Nephron (organoid): ENCODE measurements around the gene UQCR10.
A peak's percentile ranks its signal among the peaks of the same experiment; 100 is the strongest.

ENCODE experiments used
- H3K27ac Mint-ChIP-seq, 3 experiments: 2 replicates each; pipeline ENCODE4 v1.8.0; 2020; ENCODE audit warnings: mixed read lengths in 3 of 3, mild to moderate bottlenecking in 2 of 3, moderate library complexity in 1 of 3
- H3K27me3 Mint-ChIP-seq: 2 replicates; pipeline ENCODE4 v1.8.0; 2021; ENCODE audit warnings: low read depth, mild to moderate bottlenecking, moderate library complexity, mixed read lengths
- H3K36me3 Mint-ChIP-seq: 2 replicates; pipeline ENCODE4 v1.8.0; 2020; ENCODE audit warnings: low read depth, mixed read lengths
- H3K4me1 Mint-ChIP-seq: 2 replicates; pipeline ENCODE4 v1.8.0; 2020; ENCODE audit warnings: mixed read lengths
- H3K4me3 Mint-ChIP-seq, 3 experiments: 2 replicates each; pipeline ENCODE4 v1.8.0; 2020; ENCODE audit warnings: mild to moderate bottlenecking in 3 of 3, mixed read lengths in 3 of 3, moderate library complexity in 2 of 3
- H3K9me3 Mint-ChIP-seq: 2 replicates; pipeline ENCODE4 v1.8.0; 2020; ENCODE audit warnings: mixed read lengths
- CTCF ChIP-seq, 3 experiments: fragments of 200-600 bp; sonication (generic); IDR thresholded peaks; one replicate each; pipeline ENCODE4 v1.5.0; 2021; ENCODE audit warnings: antibody characterized with exemption in 3 of 3; ENCODE audit not compliant: unreplicated experiment in 3 of 3

Gene UQCR10

GRCh38 chr22:29767171-29768051 lies at the start of gene UQCR10:
TSS of gene UQCR10 (plus strand) at chr22:29767369. CDS start at chr22:29767399, 30 bp downstream.
- Mint-ChIP-seq H3K4me1 (peaks cover 28% of the 10 kb centered on the region), H3K4me3 (peak within 1 kb of the TSS; percentile 99 to 100 (median 99)), H3K27ac (peak within 1 kb of the TSS; percentile 98 to 99 (median 98)), H3K9me3 (no peaks in the 10 kb centered on the region), H3K36me3 (peaks cover 25% of the 10 kb centered on the region), H3K27me3 (no peaks in the 10 kb centered on the region)
- no peak for TF ChIP-seq CTCF (IDR thresholded peaks at IDR 0.05; ENCODE audit: unreplicated experiment in 3 of 3)

- peaks cover 5% of the 10 kb centered on the region for H3K9me3 Mint-ChIP-seq
- peaks cover 68% of the 10 kb centered on the region for H3K27me3 Mint-ChIP-seq
- H3K4me3 Mint-ChIP-seq: no peak overlapping the region
- H3K4me1 Mint-ChIP-seq: peaks cover 5% of the 10 kb centered on the region
- H3K36me3 Mint-ChIP-seq: no peaks in the 10 kb centered on the region
- H3K27ac Mint-ChIP-seq: no peak overlapping the region
- no peak for TF ChIP-seq CTCF (IDR thresholded peaks at IDR 0.05; ENCODE audit: unreplicated experiment in 3 of 3)
Measured at GRCh38 chr22:29717789-29718188, 49.4 kb upstream of the UQCR10 start.

- no peaks in the 10 kb centered on the region for H3K36me3 Mint-ChIP-seq
- peaks cover 76% of the 10 kb centered on the region for H3K27me3 Mint-ChIP-seq
- no peak overlapping the region for H3K27ac Mint-ChIP-seq
- H3K4me1 Mint-ChIP-seq: peaks cover 5% of the 10 kb centered on the region
- peaks cover 5% of the 10 kb centered on the region for H3K9me3 Mint-ChIP-seq
- TF ChIP-seq CTCF (IDR thresholded peaks at IDR 0.05; ENCODE audit: unreplicated experiment in 3 of 3): no peak
- H3K4me3 Mint-ChIP-seq: peak overlapping the region; percentile 19 to 71 (median 25)
Measured at GRCh38 chr22:29718949-29719898, 47.9 kb upstream of the UQCR10 start.

- peaks cover 5% of the 10 kb centered on the region for H3K4me1 Mint-ChIP-seq
- peaks cover 74% of the 10 kb centered on the region for H3K27me3 Mint-ChIP-seq
- TF ChIP-seq CTCF (IDR thresholded peaks at IDR 0.05; ENCODE audit: unreplicated experiment in 3 of 3): no peak
- H3K27ac Mint-ChIP-seq: no peak within 1 kb of the TSS
- peaks cover 5% of the 10 kb centered on the region for H3K9me3 Mint-ChIP-seq
- peak within 1 kb of the TSS; percentile 19 to 71 (median 25) for H3K4me3 Mint-ChIP-seq
- H3K36me3 Mint-ChIP-seq: no peaks in the 10 kb centered on the region
Measured at GRCh38 chr22:29719899-29720645, 47.1 kb upstream of the UQCR10 start, which contains the start of gene CABP7. TSS of gene CABP7 (plus strand) at chr22:29720003. CDS start at chr22:29720425, 422 bp downstream.

- H3K36me3 Mint-ChIP-seq: no peaks in the 10 kb centered on the region
- H3K4me3 Mint-ChIP-seq: no peak overlapping the region
- no peak for TF ChIP-seq CTCF (IDR thresholded peaks at IDR 0.05; ENCODE audit: unreplicated experiment in 3 of 3)
- H3K9me3 Mint-ChIP-seq: peaks cover 5% of the 10 kb centered on the region
- peaks cover 5% of the 10 kb centered on the region for H3K4me1 Mint-ChIP-seq
- H3K27ac Mint-ChIP-seq: no peak overlapping the region
- H3K27me3 Mint-ChIP-seq: peaks cover 75% of the 10 kb centered on the region
Measured at GRCh38 chr22:29720811-29721323, 46.3 kb upstream of the UQCR10 start.
